GM19193 (cell line): ENCODE measurements around the gene SEMG1.

Experiments
- POLR2A ChIP-seq: IDR thresholded peaks from 4 replicates; pipeline ENCODE4 v1.6.1; 2011; ENCODE audit not compliant: insufficient read depth, insufficient read length; ENCODE audit errors: extremely low read depth

The SEMG1 gene

DNA sequence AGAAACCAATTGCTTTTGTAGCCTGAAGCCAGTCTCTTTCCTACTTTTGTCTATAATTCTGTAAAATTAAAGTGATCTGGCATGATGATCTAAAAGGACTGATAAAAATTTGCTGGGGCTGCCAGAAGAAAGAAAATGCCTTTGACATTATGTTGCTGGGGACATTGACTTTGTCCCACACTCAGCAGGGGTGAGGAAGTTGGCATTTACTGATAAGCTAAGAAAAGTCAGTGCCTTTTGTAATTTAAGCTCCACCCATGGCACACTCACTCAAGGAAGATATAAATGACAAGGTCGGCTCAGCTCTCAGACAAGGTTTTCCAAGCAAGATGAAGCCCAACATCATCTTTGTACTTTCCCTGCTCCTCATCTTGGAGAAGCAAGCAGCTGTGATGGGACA lies at the start of gene SEMG1:
TSS of gene SEMG1 (plus strand) at position 309 of the 400 bp plus-strand sequence. CDS start at position 330, 21 bp downstream.
- TF ChIP-seq POLR2A: no peak

DNA sequence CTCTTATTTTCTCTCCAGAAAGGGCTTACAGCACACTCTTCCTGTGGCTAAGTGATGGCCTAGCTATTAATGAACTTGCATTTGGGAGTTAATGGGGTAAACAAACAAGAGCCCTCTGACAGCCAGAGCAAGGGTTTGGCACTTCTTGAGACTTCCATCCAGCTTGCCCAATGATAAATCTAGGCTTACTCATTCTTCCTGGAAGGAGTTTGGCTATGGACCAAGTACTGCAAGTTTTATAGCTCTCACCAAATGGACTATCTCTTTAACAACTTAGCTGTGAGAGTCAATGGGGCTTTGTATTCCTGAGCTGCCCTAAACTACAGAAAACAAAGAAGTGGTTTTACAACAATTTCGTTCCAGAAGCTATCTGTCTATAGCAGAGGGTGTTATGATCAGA lies 48.9 kb upstream of the SEMG1 start:
- no peak for TF ChIP-seq POLR2A

- TF ChIP-seq POLR2A: no peak
Measured at GRCh38 chr20:45163083-45163803, 43.6 kb upstream of the SEMG1 start.

GRCh38 chr20:45164906-45165305 lies 41.9 kb upstream of the SEMG1 start:
- TF ChIP-seq POLR2A: no peak

GRCh38 chr20:45173522-45173921 lies 33.3 kb upstream of the SEMG1 start:
- TF ChIP-seq POLR2A: no peak

DNA sequence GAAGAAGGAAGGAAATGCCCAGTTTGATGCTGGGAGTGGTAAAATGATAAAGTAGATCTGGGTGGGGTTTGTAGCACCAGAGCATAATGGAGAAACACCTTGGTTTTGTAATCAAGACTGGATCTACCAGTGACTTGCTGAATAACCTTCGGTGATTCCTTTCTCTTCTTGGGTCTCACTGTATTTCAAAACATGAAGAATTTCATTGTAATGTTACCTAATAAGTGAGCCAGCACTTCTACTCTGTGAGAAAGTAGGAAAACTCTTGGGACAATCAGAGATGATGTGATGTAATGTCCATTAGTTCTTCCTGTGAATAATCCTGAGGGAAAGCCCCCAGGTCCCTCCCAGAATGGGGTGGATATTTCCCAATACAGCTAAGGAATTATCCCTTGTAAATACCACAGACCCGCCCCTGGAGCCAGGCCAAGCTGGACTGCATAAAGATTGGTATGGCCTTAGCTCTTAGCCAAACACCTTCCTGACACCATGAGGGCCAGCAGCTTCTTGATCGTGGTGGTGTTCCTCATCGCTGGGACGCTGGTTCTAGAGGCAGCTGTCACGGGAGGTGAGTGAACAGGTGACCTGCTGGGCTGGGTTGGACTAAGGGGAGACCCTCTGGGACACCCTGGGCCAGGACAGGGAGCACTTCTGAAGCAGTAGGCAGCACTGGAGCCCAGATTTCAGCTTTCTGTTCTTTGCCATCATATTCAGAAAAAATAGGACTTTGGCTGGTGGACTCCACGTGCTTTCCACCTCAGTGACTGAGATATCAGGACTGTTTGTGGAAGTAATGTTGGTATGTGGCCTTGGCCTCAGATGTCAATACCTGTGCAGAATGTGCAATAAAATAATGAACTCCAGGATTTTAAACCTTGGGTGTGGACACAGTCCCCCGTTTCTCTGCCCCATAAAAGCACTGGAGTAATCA lies 32.1 kb upstream of the SEMG1 start, which contains the start of gene PI3:
TSS of gene PI3 (plus strand) at position 469 of the 931 bp plus-strand sequence. CDS start at position 490, 21 bp downstream.
- no peak for TF ChIP-seq POLR2A

DNA sequence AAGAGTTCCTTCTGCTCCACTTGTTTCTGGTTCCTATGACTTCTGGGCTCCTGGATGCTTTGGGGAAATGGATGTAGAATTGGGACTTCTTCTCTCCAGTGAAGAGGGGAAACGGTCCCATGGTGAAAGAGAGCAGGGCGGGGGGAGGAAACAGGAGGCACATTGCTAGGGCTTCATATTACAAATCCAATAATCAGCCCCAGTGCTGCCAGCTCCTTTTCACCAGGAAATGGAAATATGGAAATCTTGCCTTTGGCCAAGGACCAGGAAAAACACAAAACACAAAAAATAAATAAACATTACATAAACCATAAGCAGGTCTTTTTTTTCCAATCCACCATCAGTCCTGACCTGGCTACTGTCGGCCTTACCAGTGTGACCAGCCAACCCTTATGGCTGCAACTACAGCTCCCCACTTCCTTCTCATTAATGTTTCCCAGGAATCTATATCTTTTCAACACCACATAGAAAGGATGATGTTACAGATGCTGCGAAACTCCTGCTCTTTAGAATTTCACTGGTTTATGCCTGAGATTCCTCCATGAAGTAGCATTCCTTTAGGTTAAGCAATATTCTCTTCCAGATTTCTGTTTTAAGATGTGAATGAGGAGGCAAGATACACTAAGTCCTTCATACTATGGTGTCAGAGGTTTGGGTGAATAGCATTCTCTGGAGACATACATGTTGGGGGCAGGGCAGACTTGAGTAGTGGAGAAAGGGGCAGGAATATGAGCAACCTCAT lies 30.1 kb upstream of the SEMG1 start:
- no peak for TF ChIP-seq POLR2A

DNA sequence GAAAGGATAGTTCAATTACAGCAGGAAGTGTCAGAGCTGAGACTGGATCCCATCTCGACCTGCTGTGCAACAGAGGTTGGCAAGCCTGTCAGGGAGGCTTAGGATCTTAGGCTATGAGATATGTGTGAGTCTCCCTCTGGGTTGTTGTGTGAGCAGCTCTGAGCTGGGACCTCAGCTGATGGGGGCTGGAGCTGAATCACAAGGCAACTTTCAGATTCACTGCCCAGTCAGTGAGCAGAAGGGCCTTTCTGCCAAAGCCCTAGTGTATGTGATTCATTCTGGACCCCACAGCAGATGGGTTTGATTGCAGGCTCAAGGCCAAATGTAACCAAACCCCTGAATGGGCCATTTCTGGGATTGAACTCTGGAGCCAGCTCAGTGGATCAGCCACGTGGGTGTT lies 27.7 kb upstream of the SEMG1 start:
- no peak for TF ChIP-seq POLR2A

DNA sequence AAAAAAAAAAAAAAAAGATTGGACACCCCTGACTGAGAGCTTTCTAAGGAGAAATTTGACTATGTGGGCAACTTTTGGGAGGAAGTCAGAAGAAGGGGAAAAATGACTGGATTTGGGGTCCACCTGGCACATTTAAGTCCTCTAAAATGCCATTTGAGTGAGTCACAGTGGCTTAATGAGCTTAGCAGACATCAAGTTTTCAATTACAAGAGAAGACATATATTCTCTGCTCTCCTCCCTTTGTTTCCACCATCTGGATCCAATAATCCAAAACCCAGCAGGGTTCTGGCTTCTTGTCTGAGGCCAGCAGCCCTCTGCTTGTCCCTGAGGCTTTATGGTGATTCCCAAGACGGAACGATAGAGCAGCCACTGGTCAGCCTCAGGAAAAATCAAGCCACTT lies 25.2 kb upstream of the SEMG1 start:
- TF ChIP-seq POLR2A: no peak

DNA sequence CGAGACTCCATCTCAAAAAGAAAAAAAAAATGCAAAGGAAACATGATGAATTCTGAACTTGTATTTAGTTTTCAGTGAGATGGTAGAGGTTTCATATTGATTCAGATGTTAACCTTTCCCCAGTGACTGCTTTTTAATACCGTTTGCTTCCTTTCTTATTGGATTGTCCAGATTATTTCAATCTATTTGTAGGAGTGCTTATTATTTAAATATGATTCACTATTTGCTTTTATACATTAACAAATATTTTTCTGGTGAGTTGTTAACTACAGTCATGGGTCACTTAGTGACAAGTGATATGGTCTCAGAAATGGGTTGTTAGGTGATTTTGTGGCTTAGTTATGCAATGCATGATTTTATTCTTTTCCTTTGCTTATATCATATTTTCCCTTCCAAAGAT lies 23.7 kb upstream of the SEMG1 start:
- no peak for TF ChIP-seq POLR2A

GRCh38 chr20:45187693-45188092 lies 19.1 kb upstream of the SEMG1 start:
- TF ChIP-seq POLR2A: no peak

GRCh38 chr20:45189067-45189609 lies 17.7 kb upstream of the SEMG1 start:
- no peak for TF ChIP-seq POLR2A

DNA sequence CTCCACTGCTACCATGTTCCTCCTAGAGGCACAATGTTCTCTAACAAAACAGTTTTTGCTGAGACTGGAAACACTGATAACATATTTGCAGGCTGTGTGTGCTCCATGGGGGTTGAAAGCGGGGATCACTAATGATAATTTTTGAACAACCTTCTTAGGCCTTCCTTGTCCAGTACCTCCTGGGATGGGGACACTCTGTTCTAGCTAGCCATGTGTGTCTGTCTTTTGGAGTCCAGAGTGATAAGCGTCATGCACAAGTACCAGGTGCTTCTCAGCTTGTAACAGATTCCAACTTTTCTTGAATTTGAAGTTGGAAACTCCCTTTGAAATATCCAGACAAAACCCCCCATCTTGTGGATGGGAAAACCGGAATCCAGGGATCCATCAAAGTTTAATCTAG lies 17.0 kb upstream of the SEMG1 start:
- TF ChIP-seq POLR2A: no peak

- no peak for TF ChIP-seq POLR2A
Measured at GRCh38 chr20:45191926-45192325, 14.9 kb upstream of the SEMG1 start.

GRCh38 chr20:45193331-45193730 lies 13.5 kb upstream of the SEMG1 start:
- TF ChIP-seq POLR2A: no peak
